A673 (cell line): ENCODE data around the gene UTP14C. TPM values are rescaled to one million over a fixed set of nuclear protein-coding genes. Genes with fewer than 3 reads are reported as not detected.

Experiments
- BruUV-seq: library from RNA; stranded (reverse); fragments of 400-500 nt; replicated peaks from 2 replicates; lab custom pipeline; 2021; lab: Mats Ljungman, UMichigan
- CTCF ChIA-PET: fragments of 300-600 bp; sonication (Branson Sonifier 250); formaldehyde crosslinking; loops from one replicate; lab custom pipeline; 2022; ENCODE audit warnings: antibody characterized with exemption; lab: Charles Lee
- POLR2A ChIA-PET: fragments of 300-600 bp; sonication (Branson Sonifier 250); formaldehyde crosslinking; loops from one replicate; lab custom pipeline; 2022; ENCODE audit warnings: antibody characterized with exemption; ENCODE audit not compliant: low non-redundant PET; lab: Charles Lee
- DNase-seq: peaks from one replicate; pipeline ENCODE4 v3.0.0-alpha.2; 2015; ENCODE audit warnings: low spot score
- H3K27ac ChIP-seq: fragments of 200-600 bp; sonication (generic); 2 replicates; pipeline ENCODE4 v1.5.1; 2016; ENCODE audit warnings: mixed run types, low read depth, mild to moderate bottlenecking, mixed read lengths, antibody characterized with exemption, low read length; ENCODE audit not compliant: poor library complexity, severe bottlenecking
- H3K27me3 ChIP-seq: fragments of 200-600 bp; sonication (generic); replicated peaks from 2 replicates; pipeline ENCODE4 v1.6.1; 2017; ENCODE audit warnings: mixed run types, low read depth, mild to moderate bottlenecking, mixed read lengths, antibody characterized with exemption, low read length; ENCODE audit not compliant: insufficient read depth, poor library complexity
- H3K36me3 ChIP-seq: fragments of 200-600 bp; sonication (generic); 2 replicates; pipeline ENCODE4 v1.6.1; 2016; ENCODE audit warnings: mixed run types, mild to moderate bottlenecking, mixed read lengths, antibody characterized with exemption, low read length; ENCODE audit not compliant: insufficient read depth, poor library complexity, severe bottlenecking
- H3K4me1 ChIP-seq: fragments of 200-600 bp; sonication (generic); 2 replicates; pipeline ENCODE4 v1.6.1; 2017; ENCODE audit warnings: mixed run types, mild to moderate bottlenecking, mixed read lengths, antibody characterized with exemption, low read length; ENCODE audit not compliant: insufficient read depth, poor library complexity, severe bottlenecking
- H3K4me3 ChIP-seq: fragments of 200-600 bp; sonication (generic); 2 replicates; pipeline ENCODE4 v1.5.1; 2016; ENCODE audit warnings: low read depth, mixed run types, mild to moderate bottlenecking, mixed read lengths, low read length; ENCODE audit not compliant: poor library complexity, severe bottlenecking
- H3K9me3 ChIP-seq: fragments of 200-600 bp; sonication (generic); 2 replicates; pipeline ENCODE4 v1.6.1; 2016; ENCODE audit warnings: mixed run types, low read depth, mild to moderate bottlenecking, mixed read lengths, antibody characterized with exemption, low read length; ENCODE audit not compliant: poor library complexity, severe bottlenecking
- CTCF ChIP-seq: fragments of 300-800, 200-600 bp; sonication (generic); conservative IDR thresholded peaks from 2 replicates; pipeline ENCODE4 v1.5.1; 2017; ENCODE audit warnings: low read depth, mild to moderate bottlenecking, antibody characterized with exemption, low read length, moderate library complexity, mixed read lengths
- EZH2 ChIP-seq: fragments of 200-600 bp; sonication (generic); IDR thresholded peaks from 2 replicates; pipeline ENCODE4 v1.6.1; 2017; ENCODE audit warnings: borderline replicate concordance, low read depth, mild to moderate bottlenecking, mixed read lengths, antibody characterized with exemption, low read length; ENCODE audit not compliant: poor library complexity, severe bottlenecking
- intact Hi-C: fragments of 100-400 bp; cut with micrococcal nuclease; formaldehyde crosslinking; loops from one replicate; pipeline ENCODE4 v1.10.0; 2022; ENCODE audit not compliant: unreplicated experiment
- total RNA-seq: library from RNA; stranded (reverse); gene quantifications from 2 replicates; pipeline ENCODE4 v1.2.3, GENCODE V29; 2021

The UTP14C gene
- total RNA-seq, 1 experiment from 2014 or later, result 15.2 TPM

GRCh38 chr13:52005841-52006522 is 18.5 kb upstream of the UTP14C start:
- Histone ChIP-seq H3K27me3 (peaks cover 19% of the 10 kb centered on the region), H3K4me1 (no peaks in the 10 kb centered on the region), H3K4me3 (no peak overlapping the region), H3K9me3 (no peaks in the 10 kb centered on the region), H3K36me3 (no peaks in the 10 kb centered on the region), H3K27ac (no peak overlapping the region)
- no peak for TF ChIP-seq EZH2
- TF ChIP-seq CTCF, result no peak
- intact Hi-C loops, result no loop called here
- no TSS peak for BruUV-seq
- CTCF ChIA-PET, result no interaction called here
- POLR2A ChIA-PET, result no interaction called here
- no peak for DNase-seq

GRCh38 chr13:52006523-52007245 is 17.8 kb upstream of the UTP14C start:
- Histone ChIP-seq H3K9me3 (no peaks in the 10 kb centered on the region), H3K36me3 (no peaks in the 10 kb centered on the region), H3K4me1 (no peaks in the 10 kb centered on the region), H3K4me3 (no peak overlapping the region), H3K27me3 (peaks cover 22% of the 10 kb centered on the region), H3K27ac (no peak overlapping the region)
- DNase-seq, result no peak
- intact Hi-C loops, result no loop called here
- POLR2A ChIA-PET, result no interaction called here
- no peak for TF ChIP-seq EZH2
- TF ChIP-seq CTCF, result no peak
- BruUV-seq, result no TSS peak
- CTCF ChIA-PET, result no interaction called here

- H3K4me3 ChIP-seq, result no peak overlapping the region
- no peak overlapping the region for H3K27ac ChIP-seq
- peaks cover 22% of the 10 kb centered on the region for H3K27me3 ChIP-seq
- TF ChIP-seq CTCF, result no peak
- no peak for TF ChIP-seq EZH2
- H3K9me3 ChIP-seq, result no peaks in the 10 kb centered on the region
- no peaks in the 10 kb centered on the region for H3K36me3 ChIP-seq
- no TSS peak for BruUV-seq
- POLR2A ChIA-PET, result no interaction called here
- H3K4me1 ChIP-seq, result peaks cover 10% of the 10 kb centered on the region
- DNase-seq, result no peak
- intact Hi-C loops, result loop anchor here (10.0 kb wide), 1 partner anchor 445 kb away; the partner anchor contains the start of genes CKAP2 and VPS36
- CTCF ChIA-PET, result no interaction called here
Observed at GRCh38 chr13:52009946-52010345, 14.5 kb upstream of the UTP14C start.
